Ovary (tissue), 3 donors: ENCODE measurements around the gene CYP1A1.
"Not testable (repeated sequence)": the region's sequence is repeated elsewhere in the genome, so short reads cannot be mapped to it uniquely, and the experiment has no call there.

Source experiments
- CTCF ChIP-seq, 3 donors: fragments of 450-650 bp in 2 of 3; fragments of 200-600 bp in 1 of 3; IDR thresholded peaks; one replicate each; pipeline versions ENCODE4 v1.5.1 to v1.8.0; 2016 to 2022; ENCODE audit warnings: antibody characterized with exemption in 3 of 3, mild to moderate bottlenecking in 1 of 3
- EP300 ChIP-seq: sonication (generic); formaldehyde crosslinking; IDR thresholded peaks from one replicate; pipeline ENCODE4 v1.6.1; 2017; ENCODE audit warnings: antibody characterized with exemption
- POLR2A ChIP-seq: fragments of 450-650 bp; IDR thresholded peaks from one replicate; pipeline ENCODE4 v1.6.1; 2017; ENCODE audit warnings: antibody characterized with exemption, mild to moderate bottlenecking, moderate library complexity
- donor health status: DM: no; HTN: no; CAD: no.

DNA sequence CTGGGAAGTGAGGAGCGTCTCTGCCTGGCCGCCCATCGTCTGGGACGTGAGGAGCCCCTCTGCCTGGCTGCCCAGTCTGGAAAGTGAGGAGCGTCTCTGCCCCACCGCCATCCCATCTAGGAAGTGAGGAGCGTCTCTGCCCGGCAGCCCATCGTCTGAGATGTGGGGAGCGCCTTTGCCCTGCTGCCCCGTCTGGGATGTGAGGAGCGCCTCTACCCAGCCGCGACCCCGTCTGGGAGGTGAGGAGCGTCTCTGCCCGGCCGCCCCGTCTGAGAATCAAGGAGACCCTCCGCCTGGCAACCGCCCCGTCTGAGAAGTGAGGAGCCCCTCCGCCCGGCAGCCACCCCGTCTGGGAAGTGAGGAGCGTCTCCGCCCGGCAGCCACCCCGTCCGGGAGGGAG is 3.4 kb upstream of the CYP1A1 start:
- not testable (repeated sequence) for TF ChIP-seq CTCF (IDR thresholded peaks at IDR 0.05); EP300; POLR2A
